Hepatic stellate cell (primary cell): ENCODE results near the gene ELK4.

Experiments
- DNase-seq: peaks from one replicate; pipeline ENCODE4 v3.0.0; 2011; ENCODE audit warnings: low spot score

The ELK4 gene

DNA sequence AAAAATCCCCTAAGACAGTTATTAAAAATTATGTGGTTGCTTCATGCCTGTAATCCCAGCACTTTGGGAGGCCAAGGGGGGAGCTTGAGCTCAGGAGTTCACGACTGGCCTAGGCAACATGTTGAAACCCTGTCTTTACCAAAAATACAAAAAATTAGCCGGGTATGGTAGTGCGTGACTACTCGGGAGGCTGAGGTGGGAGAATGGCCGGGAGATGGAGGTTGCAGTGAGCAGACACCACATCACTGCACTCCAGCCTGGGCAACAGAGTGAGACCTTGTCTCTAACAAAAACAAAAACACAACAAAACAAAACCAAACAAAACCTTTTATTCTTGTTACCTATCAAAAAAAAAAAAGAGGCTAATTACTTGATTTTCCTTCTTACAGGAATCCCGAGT, 2.1 kb downstream of the ELK4 start:
- no peak for DNase-seq

DNA sequence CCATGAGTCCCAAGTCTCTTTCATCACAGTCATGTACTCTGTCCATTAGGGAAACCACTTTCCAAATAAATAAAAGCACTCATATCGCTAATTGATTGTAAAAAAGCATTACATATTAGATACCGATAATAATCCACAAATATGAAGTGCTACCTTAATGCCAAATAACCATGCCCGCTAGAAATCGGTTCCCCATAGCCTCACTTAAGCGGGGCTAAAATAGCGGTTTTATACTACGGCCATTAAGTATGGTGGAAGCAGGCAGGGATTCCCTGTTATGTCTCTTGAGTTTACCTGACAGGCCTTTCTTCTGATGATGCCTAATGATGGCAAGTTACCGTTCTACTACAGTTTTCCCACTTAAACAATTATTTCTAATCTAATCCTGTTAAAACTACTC, 3.9 kb downstream of the ELK4 start:
- DNase-seq = no peak

- no peak for DNase-seq
Observed at GRCh38 chr1:205626216-205626615, 5.6 kb downstream of the ELK4 start.

DNA sequence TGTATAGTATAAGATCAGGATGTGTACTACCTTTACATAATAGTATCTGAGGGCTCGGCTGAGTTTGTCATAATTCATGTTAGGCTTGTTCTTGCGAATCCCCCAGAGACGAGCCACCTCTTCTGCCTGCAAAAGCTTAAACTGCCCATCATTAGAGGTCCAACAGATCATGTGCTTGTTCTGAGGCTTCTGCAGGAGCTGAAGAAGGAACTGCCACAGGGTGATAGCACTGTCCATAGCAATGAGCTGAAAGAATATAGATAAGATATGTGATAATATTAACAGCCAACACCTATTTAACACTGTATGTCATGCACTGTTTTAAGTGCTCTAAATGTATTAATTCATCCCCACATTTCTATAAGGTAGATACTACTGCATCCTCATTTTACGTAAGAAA, 8.2 kb downstream of the ELK4 start:
- no peak for DNase-seq

DNA sequence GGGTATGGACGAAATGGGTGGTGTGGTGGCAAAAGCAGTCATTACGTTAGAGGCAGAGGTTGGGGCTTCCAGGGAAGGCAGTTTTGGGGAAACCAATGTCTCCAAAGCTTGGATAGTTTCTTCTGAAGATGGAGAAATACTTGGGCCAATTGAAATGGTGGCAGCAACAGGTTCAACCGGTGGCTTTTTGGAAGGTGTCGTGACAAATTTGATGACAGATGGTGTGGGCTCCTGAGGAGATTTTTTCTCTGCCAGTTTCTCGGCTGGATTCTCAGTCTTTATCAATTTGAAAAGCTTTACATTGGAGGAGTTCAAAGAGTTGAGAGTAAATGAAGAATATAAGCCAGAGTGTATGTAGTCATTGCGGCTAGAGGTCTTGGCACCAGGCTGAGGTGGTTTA, 11.5 kb downstream of the ELK4 start:
- DNase-seq = no peak

- DNase-seq = no peak
Observed at GRCh38 chr1:205619376-205619775, 12.4 kb downstream of the ELK4 start.

GRCh38 chr1:205616563-205617293, 15.1 kb downstream of the ELK4 start:
- no peak for DNase-seq

DNA sequence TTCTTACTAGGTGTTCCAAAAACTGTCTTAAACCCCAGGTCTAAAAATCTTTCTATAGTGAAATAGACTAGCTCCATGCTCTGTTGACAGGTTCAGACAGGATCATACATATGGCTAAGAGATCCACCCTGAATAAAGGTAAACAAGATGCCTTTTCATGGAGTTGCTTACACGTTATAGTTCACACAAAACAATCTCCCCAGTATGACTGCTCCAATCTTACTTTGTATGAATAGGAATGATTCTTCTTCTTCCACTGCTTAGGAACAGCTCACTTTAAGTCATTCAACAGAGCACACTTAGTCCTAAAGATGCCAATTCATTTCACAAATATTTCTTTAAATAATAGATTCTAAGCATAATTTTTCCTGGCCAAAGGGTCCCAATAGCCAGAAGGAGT, 16.0 kb downstream of the ELK4 start:
- no peak for DNase-seq

DNA sequence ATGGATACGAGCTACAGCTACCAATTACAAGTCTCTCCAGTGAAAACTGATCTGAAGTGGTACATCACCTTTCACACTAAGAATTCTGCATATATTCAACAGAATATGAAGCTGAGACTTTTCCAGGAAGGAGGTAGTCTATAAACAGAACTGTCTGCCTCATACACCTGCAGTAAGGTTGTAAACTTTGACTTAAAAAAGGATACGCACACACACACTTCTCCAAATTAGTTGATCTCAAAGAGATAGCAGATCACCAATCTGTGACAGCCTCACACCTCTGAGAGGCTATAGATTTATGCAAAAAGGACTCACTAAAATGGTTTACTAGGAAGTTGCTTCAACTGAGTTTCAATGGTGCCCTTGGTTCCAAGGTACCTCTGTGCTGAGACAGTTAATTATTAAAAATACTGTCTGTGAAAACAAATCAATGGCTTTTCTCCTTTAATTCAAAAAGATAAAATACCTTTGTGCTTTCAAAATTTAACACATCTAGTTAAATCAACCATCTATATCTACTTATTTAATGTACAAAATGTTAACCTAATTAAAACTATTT, 17.9 kb downstream of the ELK4 start:
- DNase-seq = no peak

- DNase-seq = no peak
Observed at GRCh38 chr1:205612556-205612955, 19.3 kb downstream of the ELK4 start.

GRCh38 chr1:205612104-205612503, 19.7 kb downstream of the ELK4 start:
- no peak for DNase-seq

DNA sequence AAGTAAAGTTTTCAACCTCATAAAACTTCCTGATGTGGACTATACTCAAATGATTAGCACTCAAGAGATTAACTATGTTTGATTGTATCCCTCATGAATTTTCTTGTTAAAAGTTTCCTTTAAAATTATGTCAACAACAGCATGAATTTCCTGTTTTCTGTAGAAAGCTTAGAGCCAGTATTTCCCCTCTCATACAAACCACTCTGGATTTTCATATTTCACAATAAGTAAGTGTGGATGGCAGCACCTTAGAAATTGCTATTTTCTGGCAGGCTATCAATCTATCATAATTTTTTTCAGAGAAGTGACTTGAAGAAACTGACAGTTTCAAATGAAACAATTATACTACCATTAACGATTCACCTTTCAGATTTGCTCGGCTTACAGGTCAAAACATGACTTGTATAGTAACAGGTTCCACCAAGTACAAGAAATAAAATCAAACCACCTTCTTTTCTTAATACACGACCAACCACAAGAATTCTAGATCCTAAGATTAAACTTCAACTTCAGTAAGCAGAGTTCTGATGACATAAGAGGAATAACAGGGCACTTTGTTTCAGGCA, 20.8 kb downstream of the ELK4 start:
- no peak for DNase-seq

DNA sequence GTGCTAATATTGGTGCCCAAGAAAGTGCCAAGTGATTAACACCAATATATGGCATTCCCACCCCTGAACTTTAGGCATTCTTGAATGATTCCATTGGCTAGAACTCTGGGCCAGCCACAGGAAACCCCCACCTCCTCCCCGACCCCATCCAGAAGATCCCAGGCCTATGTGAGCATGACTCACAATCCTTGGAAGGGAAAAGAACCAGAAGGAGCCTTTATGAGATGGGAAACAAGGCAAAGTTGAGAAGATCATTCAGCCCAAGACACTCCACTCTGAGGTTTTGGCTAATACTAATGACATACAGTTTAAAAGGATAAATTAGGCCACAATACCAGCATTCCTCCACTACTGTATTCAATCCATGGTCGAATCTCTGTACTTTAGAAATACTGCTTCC, 21.8 kb downstream of the ELK4 start:
- DNase-seq = no peak

- no peak for DNase-seq
Observed at GRCh38 chr1:205604825-205605505, 26.8 kb downstream of the ELK4 start.

- no peak for DNase-seq
Observed at GRCh38 chr1:205604059-205604458, 27.8 kb downstream of the ELK4 start.

GRCh38 chr1:205601205-205601604, 30.6 kb downstream of the ELK4 start:
- no peak for DNase-seq

DNA sequence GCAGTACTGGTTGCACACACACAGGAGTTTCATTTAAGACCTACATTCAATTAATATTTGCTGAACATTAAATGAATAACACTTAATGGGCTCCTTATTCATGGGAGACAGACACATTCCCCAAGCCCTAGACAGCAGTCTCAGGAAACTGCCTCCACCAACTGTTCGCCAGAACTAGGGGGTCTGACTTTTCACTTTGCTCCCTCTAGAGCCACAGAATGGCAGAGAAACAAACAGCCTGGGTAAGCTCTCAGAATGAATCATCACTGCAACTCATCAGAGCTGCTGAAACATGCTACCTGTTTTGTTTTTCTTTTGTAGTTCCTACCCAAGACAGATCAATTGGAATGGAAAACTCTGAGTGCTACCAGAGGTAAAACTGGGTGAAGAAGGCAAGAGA, 31.7 kb downstream of the ELK4 start:
- DNase-seq = peak; percentile 68

GRCh38 chr1:205599669-205600042, 32.2 kb downstream of the ELK4 start:
- DNase-seq = no peak

GRCh38 chr1:205598841-205599668, 32.8 kb downstream of the ELK4 start:
- DNase-seq = peak; percentile 88

- no peak for DNase-seq
Observed at GRCh38 chr1:205597691-205598314, 34.0 kb downstream of the ELK4 start.

DNA sequence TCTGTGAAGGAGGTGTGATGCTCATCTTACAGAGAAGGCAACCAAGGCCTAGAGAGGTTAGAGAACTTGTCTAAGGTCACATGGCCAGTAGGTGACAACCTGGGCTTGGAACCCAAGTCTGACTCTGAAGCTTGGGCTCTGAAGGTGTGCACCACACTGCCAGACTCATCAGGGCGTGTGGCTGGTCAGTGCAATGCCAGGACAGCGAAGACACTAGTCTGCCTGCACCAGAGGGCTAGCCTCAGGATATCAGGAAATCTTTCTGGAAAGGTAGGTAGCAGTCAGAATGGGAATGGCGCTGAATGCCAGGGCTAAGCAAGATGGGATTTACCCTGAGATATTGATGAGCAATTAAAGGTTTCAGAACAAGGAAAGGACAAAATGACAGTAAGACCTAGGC, 34.9 kb downstream of the ELK4 start:
- DNase-seq = no peak

- no peak for DNase-seq
Observed at GRCh38 chr1:205595861-205596260, 36.0 kb downstream of the ELK4 start.
